Stimulated activated CD8-positive, alpha-beta memory T cell treated with anti-CD3 and anti-CD28 coated beads, Interleukin-7, amount 100 ng/mL, for 48 hours (primary cell): ENCODE data around the gene RGS9.

Experiments
- DNase-seq, 2 donors: peaks; one replicate each; pipeline ENCODE4 v3.0.0-alpha.2; 2020; ENCODE audit warnings: low read depth in 1 of 2; ENCODE audit errors: extremely low read depth in 1 of 2

The RGS9 gene

GRCh38 chr17:65202844-65203571 lies 65.8 kb downstream of the RGS9 start:
- no peak for DNase-seq

GRCh38 chr17:65204001-65204400 lies 66.8 kb downstream of the RGS9 start:
- DNase-seq: no peak

- no peak for DNase-seq
These were observed 68.5 kb downstream of the RGS9 start for GRCh38 chr17:65205655-65206054.

- DNase-seq: peak in 1 of 2 donors; percentile 34
These were observed 70.3 kb downstream of the RGS9 start for GRCh38 chr17:65207448-65207847.

- no peak for DNase-seq
These were observed 71.5 kb downstream of the RGS9 start for GRCh38 chr17:65208717-65209116.

GRCh38 chr17:65218261-65218660 lies 81.1 kb downstream of the RGS9 start:
- DNase-seq: no peak

GRCh38 chr17:65219124-65219523 lies 82.0 kb downstream of the RGS9 start:
- DNase-seq: no peak

- no peak for DNase-seq
These were observed 82.5 kb downstream of the RGS9 start for GRCh38 chr17:65219707-65220106.

- DNase-seq: no peak
These were observed 83.6 kb downstream of the RGS9 start for GRCh38 chr17:65220732-65221131.

- DNase-seq: no peak
These were observed 85.1 kb downstream of the RGS9 start for GRCh38 chr17:65222214-65222738.

GRCh38 chr17:65225061-65225460 lies 87.9 kb downstream of the RGS9 start:
- DNase-seq: no peak

- no peak for DNase-seq
These were observed 89.1 kb downstream of the RGS9 start for GRCh38 chr17:65226227-65226626.

- DNase-seq: no peak
These were observed 90.5 kb downstream of the RGS9 start for GRCh38 chr17:65227637-65228036.

- DNase-seq: no peak
These were observed 91.1 kb downstream of the RGS9 start for GRCh38 chr17:65228287-65228686.

GRCh38 chr17:65228734-65229620 lies 91.8 kb downstream of the RGS9 start:
- DNase-seq: peak in 1 of 2 donors; percentile 67

GRCh38 chr17:65229621-65229995 lies 92.4 kb downstream of the RGS9 start:
- DNase-seq: no peak

- DNase-seq: no peak
These were observed 92.9 kb downstream of the RGS9 start for GRCh38 chr17:65230040-65230439.

- no peak for DNase-seq
These were observed 93.9 kb downstream of the RGS9 start for GRCh38 chr17:65231086-65231485.

- peak in 1 of 2 donors; percentile 44 for DNase-seq
These were observed 94.6 kb downstream of the RGS9 start for GRCh38 chr17:65231662-65232335.

- no peak for DNase-seq
These were observed 98.1 kb downstream of the RGS9 start for GRCh38 chr17:65235284-65235683.

GRCh38 chr17:65236321-65236720 lies 99.2 kb downstream of the RGS9 start:
- DNase-seq: no peak
